Endothelial cell of hepatic sinusoid (primary cell): Measurements from ENCODE around the gene TBP.
"Not testable (repeated sequence)": the region's sequence is repeated elsewhere in the genome, so short reads cannot be mapped to it uniquely, and the experiment has no call there.

Experiments used
- in situ Hi-C: cut with HindIII; loops from 2 replicates; pipeline ENCODE4 v1.10.0; 2017; ENCODE audit warnings: low sequenced_read_pairs

TBP gene

GRCh38 chr6:170597278-170597677 is 43.1 kb downstream of the TBP start:
- in situ Hi-C loops, result no loop called here

DNA sequence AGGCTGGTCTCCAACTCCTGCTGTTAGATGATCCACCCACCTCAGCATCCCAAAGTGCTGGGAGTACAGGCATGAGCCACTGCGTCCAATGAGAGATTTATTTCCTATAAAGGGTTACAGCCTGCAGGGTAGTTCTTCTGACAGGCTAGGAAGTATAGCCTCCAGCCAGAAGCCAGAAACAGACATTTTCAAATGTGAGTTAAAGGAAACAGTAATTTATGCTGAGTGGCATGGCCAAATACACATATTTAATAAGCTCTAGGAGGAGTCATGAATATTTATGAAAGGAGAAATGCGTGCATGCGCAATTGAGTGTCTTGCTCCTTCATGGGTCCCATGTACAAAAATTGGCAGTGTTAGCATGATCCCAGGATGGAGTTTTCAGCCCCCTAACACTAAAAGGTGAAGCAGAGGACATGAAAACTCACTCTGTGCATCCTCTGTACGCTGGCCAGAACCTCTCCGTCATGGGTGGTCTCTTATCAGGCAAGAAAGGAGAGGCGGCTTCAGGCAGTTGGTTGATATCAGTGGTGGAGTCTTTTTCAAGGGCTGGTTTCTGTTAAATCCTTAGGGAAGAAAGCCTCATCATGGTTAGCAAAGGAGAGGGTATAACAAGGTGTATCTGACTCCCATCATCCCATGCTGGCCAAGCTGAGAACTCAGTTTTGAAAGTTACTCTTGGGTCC is 51.5 kb downstream of the TBP start:
- in situ Hi-C loops, result no loop called here

DNA sequence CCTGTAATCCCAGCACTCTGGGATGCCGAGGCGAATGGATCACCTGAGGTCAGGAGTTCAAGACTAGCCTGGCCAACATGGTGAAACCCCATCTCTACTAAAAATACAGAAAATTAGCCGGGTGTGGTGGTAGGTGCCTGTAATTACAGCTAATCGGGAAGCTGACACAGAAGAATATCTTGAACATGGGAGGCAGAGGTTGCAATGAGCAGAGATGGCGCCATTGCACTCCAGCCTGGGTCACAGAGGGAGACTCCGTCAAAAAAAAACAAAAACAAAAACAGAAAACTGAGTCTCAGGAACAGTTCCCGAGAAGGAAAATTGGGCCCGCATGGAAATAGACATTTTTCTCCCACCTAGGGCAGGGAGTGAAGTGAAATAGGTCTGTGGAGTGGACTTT is 55.1 kb downstream of the TBP start:
- in situ Hi-C loops, result not testable (repeated sequence)

GRCh38 chr6:170612256-170612804 is 58.2 kb downstream of the TBP start:
- in situ Hi-C loops, result not testable (repeated sequence)

DNA sequence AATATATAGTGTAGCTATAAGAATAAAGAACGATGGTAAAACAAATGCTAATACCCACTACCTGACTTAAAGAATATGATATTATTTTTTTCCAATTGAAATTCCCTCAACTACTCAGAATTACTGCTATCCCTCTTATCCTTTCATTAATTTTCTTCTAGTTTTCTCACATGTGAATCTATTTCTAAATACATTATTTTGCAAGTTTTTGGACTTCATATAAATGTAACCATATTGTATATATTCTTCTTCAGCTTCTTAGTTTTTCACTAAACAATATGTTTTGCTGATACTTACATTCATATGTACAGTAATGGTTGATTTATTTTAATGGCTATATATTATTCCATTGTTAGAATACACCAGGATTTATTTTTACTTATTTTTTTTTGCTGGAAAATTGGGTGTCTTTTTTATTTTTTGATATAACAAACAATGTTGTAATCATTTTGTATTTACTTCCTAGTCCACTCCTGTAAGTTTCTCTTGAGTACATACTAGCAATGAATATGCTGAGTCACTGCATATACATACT is 61.9 kb downstream of the TBP start:
- in situ Hi-C loops, result not testable (repeated sequence)
